NT2/D1 (cell line): ENCODE results near the gene ENAM.

Source experiments
- YY1 ChIP-seq: IDR thresholded peaks from 2 replicates; pipeline ENCODE4 v1.6.1; 2011; ENCODE audit not compliant: insufficient read length, insufficient read depth
- ZNF274 ChIP-seq: IDR thresholded peaks from 2 replicates; pipeline ENCODE4 v1.6.1; 2011; ENCODE audit warnings: mild to moderate bottlenecking, low read depth, low read length

DNA sequence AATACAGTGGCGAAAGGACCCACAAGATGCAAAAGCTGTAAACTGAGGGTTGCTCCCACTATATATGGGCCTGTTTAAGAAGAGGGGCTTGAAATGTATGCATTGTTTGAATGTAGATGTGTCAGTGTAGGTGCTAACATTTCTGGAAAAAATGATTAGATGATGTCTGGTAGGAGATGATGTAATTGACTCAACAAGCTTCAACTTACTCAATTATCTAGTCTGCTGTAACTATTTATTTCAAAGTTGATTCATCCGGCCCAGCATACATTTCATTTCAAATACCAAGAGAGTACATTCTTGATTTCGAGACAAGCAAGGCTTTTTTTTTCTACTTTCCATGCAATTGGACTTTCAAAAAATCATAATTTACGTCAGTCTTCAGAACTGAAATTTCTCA is 9.3 kb upstream of the ENAM start:
- TF ChIP-seq YY1 (no peak), ZNF274 (no peak)
